Pancreas (tissue), 10 donors: ENCODE measurements around the gene MRPL54. TPM values are rescaled to one million over a fixed set of nuclear protein-coding genes. Genes with fewer than 3 reads are reported as not detected.
A peak's percentile ranks its signal among the peaks of the same experiment; 100 is the strongest.

ENCODE experiments used
- ATAC-seq, 4 donors: fragments of 200-7000 bp; cut with Tn5 transposase; one replicate each; pipeline versions ENCODE4 v1.8.0 to v1.9.1; 2020; ENCODE audit warnings: mild to moderate bottlenecking in 4 of 4, moderate library complexity in 4 of 4
- DNase-seq, 6 donors: peaks; one replicate each; pipeline ENCODE4 v3.0.0-alpha.2; 2020
- FAIRE-seq: peaks from 2 replicates; lab custom pipeline; 2012; peaks lifted over from hg19 to GRCh38; lab: Jason Lieb, UNC
- H3K27ac ChIP-seq, 4 donors: fragments of 200-600 bp; sonication (generic); 1 replicate in 3 of 4; 2 replicates in 1 of 4; pipeline versions ENCODE4 v1.5.0 to v1.8.0; 2020
- H3K27me3 ChIP-seq, 4 donors: fragments of 200-600 bp; one replicate each; pipeline ENCODE4 v1.8.0; 2021
- H3K36me3 ChIP-seq, 3 donors: fragments of 200-600 bp; sonication (generic) in 1 of 3; one replicate each; pipeline versions ENCODE4 v1.5.0 to v1.8.0; 2020 to 2021
- H3K4me1 ChIP-seq, 3 donors: fragments of 200-600 bp; one replicate each; pipeline ENCODE4 v1.8.0; 2021
- H3K4me3 ChIP-seq, 4 donors: fragments of 200-600 bp; sonication (generic) in 2 of 4; one replicate each; pipeline versions ENCODE4 v1.5.0 to v1.8.0; 2020 to 2021
- H3K9me3 ChIP-seq, 4 donors: fragments of 200-600 bp; one replicate each; pipeline ENCODE4 v1.8.0; 2021
- WGBS, 2 donors: extraction: QIAGEN DNeasy Blood & Tissue Kit; methylation state at CpG; one replicate each; pipeline ENCODE4 v1.1.7; 2013; 5-methylcytosine and 5-hydroxymethylcytosine counted together
- intact Hi-C, 3 donors: fragments of 100-400 bp; cut with DNase I; formaldehyde crosslinking; loops; one replicate each; pipeline versions ENCODE4 v1.11.1 to v1.14.2; 2022
- polyA plus RNA-seq, 2 donors: library from polyadenylated mRNA; stranded (reverse); fragments of 200-250 nt; gene quantifications; one replicate each; pipeline ENCODE4 v1.2.3, GENCODE V29; 2013
- total RNA-seq, 6 donors: library from RNA; stranded (reverse); fragmentation: NEBNext Ultra II Directional in 4 of 6; extraction: Animal tissue kit (Norgen Biotek cat#: 25700) in 4 of 6; gene quantifications; one replicate each; pipeline versions ENCODE4 v1.2.1 to v1.2.4, GENCODE V29; 2021 to 2023
- TF ChIP-seq, protein P1 (sequence below), 4 donors: fragments of 200-600 bp; sonication (generic) in 3 of 4; IDR thresholded peaks; one replicate each; pipeline versions ENCODE4 v1.5.0 to v1.8.0; 2021; ENCODE audit warnings: antibody characterized with exemption in 4 of 4
- donor health status: healthy with polysubstance abuse.
- donor health status: DM: no; HTN: no; CAD: no; lungs with moderate emphysema.
- donor health status: DM: no; HTN: no; CAD: no.
- donor health status: control.
- donor health status: control.
- donor health status: Bipolar disorder and iron deficiency.
- donor health status: DM: yes; HTN: yes; CAD: no.
- donor health status: DM: no; HTN: no; CAD: no.
- donor health status: DM: no; HTN: no; CAD: no.
- donor health status: DM: yes; HTN: yes; CAD: no.

The MRPL54 gene
- total and polyA plus RNA-seq, 8 donors = 30.0 to 104 (median 38.3) TPM

GRCh38 chr19:3804429-3804828, 41.9 kb downstream of the MRPL54 start:
- intact Hi-C loops = loop anchor here in 1 of 3 donors (5.0 kb wide), 1 partner anchor 418 kb away; no protein-coding TSS in a partner anchor
- no peaks in the 10 kb centered on the region for H3K4me1 ChIP-seq
- ATAC-seq = no peak
- no peak for FAIRE-seq
- DNase-seq = peak in 1 of 6 donors; percentile 52
- H3K9me3 ChIP-seq = no peaks in the 10 kb centered on the region
- no peak overlapping the region for H3K27ac ChIP-seq
- TF ChIP-seq, protein P1, sequence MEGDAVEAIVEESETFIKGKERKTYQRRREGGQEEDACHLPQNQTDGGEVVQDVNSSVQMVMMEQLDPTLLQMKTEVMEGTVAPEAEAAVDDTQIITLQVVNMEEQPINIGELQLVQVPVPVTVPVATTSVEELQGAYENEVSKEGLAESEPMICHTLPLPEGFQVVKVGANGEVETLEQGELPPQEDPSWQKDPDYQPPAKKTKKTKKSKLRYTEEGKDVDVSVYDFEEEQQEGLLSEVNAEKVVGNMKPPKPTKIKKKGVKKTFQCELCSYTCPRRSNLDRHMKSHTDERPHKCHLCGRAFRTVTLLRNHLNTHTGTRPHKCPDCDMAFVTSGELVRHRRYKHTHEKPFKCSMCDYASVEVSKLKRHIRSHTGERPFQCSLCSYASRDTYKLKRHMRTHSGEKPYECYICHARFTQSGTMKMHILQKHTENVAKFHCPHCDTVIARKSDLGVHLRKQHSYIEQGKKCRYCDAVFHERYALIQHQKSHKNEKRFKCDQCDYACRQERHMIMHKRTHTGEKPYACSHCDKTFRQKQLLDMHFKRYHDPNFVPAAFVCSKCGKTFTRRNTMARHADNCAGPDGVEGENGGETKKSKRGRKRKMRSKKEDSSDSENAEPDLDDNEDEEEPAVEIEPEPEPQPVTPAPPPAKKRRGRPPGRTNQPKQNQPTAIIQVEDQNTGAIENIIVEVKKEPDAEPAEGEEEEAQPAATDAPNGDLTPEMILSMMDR (IDR thresholded peaks at IDR 0.05) = no peak
- 63 to 69% methylated on average over 13 of the region's 13 CpGs for WGBS, 2 donors
- H3K4me3 ChIP-seq = no peak overlapping the region
- H3K27me3 ChIP-seq = peaks cover 0 to 5% (median 0%) of the 10 kb centered on the region in 4 donors
- no peaks in the 10 kb centered on the region for H3K36me3 ChIP-seq

DNA sequence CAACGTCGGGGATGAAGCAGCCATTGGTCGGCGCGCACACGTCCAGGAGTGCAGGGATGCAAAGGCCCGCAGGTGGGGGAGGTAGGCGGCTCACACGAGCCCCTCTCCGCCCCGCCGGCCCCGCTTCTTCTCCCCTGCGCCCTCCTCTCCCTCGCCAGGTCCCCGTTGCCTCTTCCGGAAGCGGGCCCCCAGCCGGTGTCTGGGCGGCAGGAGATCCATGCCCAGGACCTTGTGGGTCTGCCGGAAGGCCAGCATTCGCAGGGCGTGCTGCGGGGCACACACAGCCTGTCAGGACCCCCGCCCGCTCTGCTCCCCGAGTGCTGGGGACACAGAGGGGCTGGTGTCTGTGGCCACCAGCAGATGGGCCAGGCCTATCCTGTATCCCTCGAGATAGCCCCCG, 43.4 kb downstream of the MRPL54 start:
- intact Hi-C loops = no loop called here
- Histone ChIP-seq H3K4me1 (no peaks in the 10 kb centered on the region), H3K36me3 (no peaks in the 10 kb centered on the region), H3K27ac (no peak overlapping the region), H3K27me3 (peaks cover 0 to 5% (median 0%) of the 10 kb centered on the region in 4 donors), H3K4me3 (no peak overlapping the region), H3K9me3 (no peaks in the 10 kb centered on the region)
- 74 to 81% methylated on average over 29 of the region's 29 CpGs for WGBS, 2 donors
- FAIRE-seq = no peak
- peak in 1 of 6 donors; percentile 40 for DNase-seq
- ATAC-seq = no peak
- TF ChIP-seq, protein P1 (IDR thresholded peaks at IDR 0.05) = no peak

- TF ChIP-seq, protein P1 (IDR thresholded peaks at IDR 0.05) = no peak
- Histone ChIP-seq H3K27me3 (no peaks in the 10 kb centered on the region), H3K9me3 (no peaks in the 10 kb centered on the region), H3K4me1 (no peaks in the 10 kb centered on the region), H3K27ac (no peak overlapping the region), H3K36me3 (no peaks in the 10 kb centered on the region), H3K4me3 (no peak overlapping the region)
- DNase-seq = peak in 1 of 6 donors; percentile 46
- ATAC-seq = no peak
- no peak for FAIRE-seq
- intact Hi-C loops = no loop called here
- 69 to 72% methylated on average over 19 of the region's 19 CpGs for WGBS, 2 donors
Measured at GRCh38 chr19:3807131-3807480, 44.6 kb downstream of the MRPL54 start.

DNA sequence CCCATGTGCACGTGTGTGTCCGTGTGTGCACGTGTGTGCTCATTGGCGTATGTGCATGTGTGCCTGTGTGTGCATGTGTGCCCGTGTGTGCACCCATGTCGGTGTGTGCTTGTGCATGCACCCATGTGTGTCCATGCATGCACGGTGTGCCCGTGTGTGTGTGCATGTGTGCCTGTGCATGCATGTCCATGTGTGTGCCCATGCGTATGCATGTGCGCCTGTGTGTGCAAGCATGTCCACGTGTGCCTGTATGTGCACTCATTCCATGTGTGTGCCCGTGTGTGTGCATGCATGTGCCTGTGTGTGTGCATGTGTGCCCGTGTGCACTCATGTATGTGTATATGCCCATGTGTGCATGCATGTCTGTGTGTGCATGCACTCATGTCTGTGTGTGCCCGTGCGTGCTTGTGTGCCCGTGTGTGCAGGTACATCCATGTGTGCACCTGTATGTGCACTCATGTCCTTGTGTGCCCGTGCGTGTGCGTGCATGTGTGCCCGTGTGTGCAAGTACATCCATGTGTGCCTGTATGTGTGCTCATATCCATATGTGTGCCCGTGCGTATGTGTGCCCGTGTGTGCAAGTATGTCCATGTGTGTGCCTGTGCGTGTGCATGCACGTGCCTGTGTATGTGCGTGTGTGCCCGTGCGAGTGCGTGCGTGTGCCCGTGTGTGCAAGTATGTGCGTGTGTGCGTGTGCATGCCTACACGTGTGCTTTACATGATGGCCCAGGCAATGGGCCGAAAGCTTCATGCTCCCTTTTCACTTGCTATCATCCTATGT, 45.3 kb downstream of the MRPL54 start:
- TF ChIP-seq, protein P1 (IDR thresholded peaks at IDR 0.05) = no peak
- Histone ChIP-seq H3K36me3 (no peaks in the 10 kb centered on the region), H3K27me3 (no peaks in the 10 kb centered on the region), H3K4me3 (no peak overlapping the region), H3K27ac (no peak overlapping the region), H3K9me3 (no peaks in the 10 kb centered on the region), H3K4me1 (no peaks in the 10 kb centered on the region)
- WGBS, 2 donors = 86 to 89% methylated on average over 35 of the region's 35 CpGs
- ATAC-seq (no peak), DNase-seq (no peak), FAIRE-seq (no peak)
- intact Hi-C loops = no loop called here
